GM23248 (cell line): ENCODE data around the gene CDHR3. TPM values are rescaled to one million over a fixed set of nuclear protein-coding genes. Genes with fewer than 3 reads are reported as not detected.

Experiments
- DNase-seq: peaks from one replicate; pipeline ENCODE4 v3.0.0-alpha.2; 2015
- H2AFZ ChIP-seq: fragments of 200-600 bp; sonication (generic); 2 replicates; pipeline ENCODE4 v1.6.1; 2016; ENCODE audit warnings: antibody characterized with exemption
- H3F3A ChIP-seq: fragments of 200-600 bp; sonication (generic); 2 replicates; pipeline ENCODE4 v1.6.1; 2016; ENCODE audit warnings: mild to moderate bottlenecking, antibody characterized with exemption, mixed run types; ENCODE audit not compliant: insufficient read depth
- H3K27ac ChIP-seq: fragments of 200-600 bp; sonication (generic); 2 replicates; pipeline ENCODE4 v1.5.1; 2016; ENCODE audit warnings: mild to moderate bottlenecking
- H3K27me3 ChIP-seq: fragments of 200-600 bp; sonication (generic); replicated peaks from 2 replicates; pipeline ENCODE4 v1.6.1; 2016; ENCODE audit warnings: mild to moderate bottlenecking; ENCODE audit not compliant: insufficient read depth
- H3K36me3 ChIP-seq: fragments of 200-600 bp; sonication (generic); 2 replicates; pipeline ENCODE4 v1.6.1; 2016; ENCODE audit warnings: low read depth, mild to moderate bottlenecking
- H3K4me1 ChIP-seq: fragments of 200-600 bp; sonication (generic); 2 replicates; pipeline ENCODE4 v1.6.1; 2016; ENCODE audit warnings: mild to moderate bottlenecking; ENCODE audit not compliant: insufficient read depth
- H3K4me2 ChIP-seq: fragments of 200-600 bp; sonication (generic); one replicate; pipeline ENCODE4 v1.6.1; 2016; ENCODE audit warnings: mild to moderate bottlenecking; ENCODE audit not compliant: unreplicated experiment
- H3K4me3 ChIP-seq: fragments of 200-600 bp; sonication (generic); 2 replicates; pipeline ENCODE4 v1.5.1; 2016; ENCODE audit warnings: mild to moderate bottlenecking
- H3K79me2 ChIP-seq: fragments of 200-600 bp; sonication (generic); 2 replicates; pipeline ENCODE4 v1.6.1; 2016; ENCODE audit warnings: mild to moderate bottlenecking; ENCODE audit not compliant: insufficient read depth
- H3K9ac ChIP-seq: fragments of 200-600 bp; sonication (generic); 2 replicates; pipeline ENCODE4 v1.6.1; 2016; ENCODE audit warnings: mild to moderate bottlenecking
- H3K9me2 ChIP-seq: fragments of 200-600 bp; sonication (generic); 2 replicates; pipeline ENCODE4 v1.6.1; 2016; ENCODE audit warnings: mixed run types, mild to moderate bottlenecking, moderate library complexity; ENCODE audit not compliant: insufficient read depth
- H3K9me3 ChIP-seq: fragments of 200-600 bp; sonication (generic); one replicate; pipeline ENCODE4 v1.6.1; 2017; ENCODE audit warnings: low read depth
- H4K20me1 ChIP-seq: fragments of 200-600 bp; sonication (generic); 2 replicates; pipeline ENCODE4 v1.6.0; 2016; ENCODE audit not compliant: insufficient read depth
- EZH2 ChIP-seq: fragments of 200-600 bp; sonication (generic); IDR thresholded peaks from 2 replicates; pipeline ENCODE4 v1.6.1; 2018; ENCODE audit warnings: antibody characterized with exemption, mild to moderate bottlenecking; ENCODE audit not compliant: insufficient read depth, poor library complexity, severe bottlenecking
- EZH2phosphoT487 ChIP-seq: fragments of 200-600 bp; sonication (generic); IDR thresholded peaks from 2 replicates; pipeline ENCODE4 v1.6.1; 2018; ENCODE audit warnings: antibody characterized with exemption, moderate library complexity, mild to moderate bottlenecking, low read depth; ENCODE audit not compliant: insufficient read depth
- WGBS, 2 experiments: methylation state at CpG; one replicate each; pipeline ENCODE4 v1.1.6; 2015 to 2017; ENCODE audit warnings: low lambda C conversion rate in 2 of 2, low coverage in 1 of 2; ENCODE audit errors: missing lambda C conversion rate in 2 of 2; 5-methylcytosine and 5-hydroxymethylcytosine counted together
- in situ Hi-C: fragments of 300-500 bp; cut with MboI; formaldehyde crosslinking; loops from 2 replicates; pipeline ENCODE4 v1.15.0; 2020
- polyA plus RNA-seq: library from polyadenylated mRNA; unstranded; fragments of >200 nt; fragmentation: Nextera tagmentation; extraction: Ambion mirVana; gene quantifications from 2 replicates; pipeline ENCODE4 v1.2.1, GENCODE V29; 2016
- total RNA-seq: library from RNA; depleted of rRNA; stranded (reverse); fragments of >200 nt; shearing (Covaris generic); gene quantifications from 2 replicates; pipeline ENCODE4 v1.2.3, GENCODE V29; 2014

CDHR3 gene
- total and polyA plus RNA-seq, 2 experiments from 2014 or later: 2.6 to 3.6 TPM

DNA sequence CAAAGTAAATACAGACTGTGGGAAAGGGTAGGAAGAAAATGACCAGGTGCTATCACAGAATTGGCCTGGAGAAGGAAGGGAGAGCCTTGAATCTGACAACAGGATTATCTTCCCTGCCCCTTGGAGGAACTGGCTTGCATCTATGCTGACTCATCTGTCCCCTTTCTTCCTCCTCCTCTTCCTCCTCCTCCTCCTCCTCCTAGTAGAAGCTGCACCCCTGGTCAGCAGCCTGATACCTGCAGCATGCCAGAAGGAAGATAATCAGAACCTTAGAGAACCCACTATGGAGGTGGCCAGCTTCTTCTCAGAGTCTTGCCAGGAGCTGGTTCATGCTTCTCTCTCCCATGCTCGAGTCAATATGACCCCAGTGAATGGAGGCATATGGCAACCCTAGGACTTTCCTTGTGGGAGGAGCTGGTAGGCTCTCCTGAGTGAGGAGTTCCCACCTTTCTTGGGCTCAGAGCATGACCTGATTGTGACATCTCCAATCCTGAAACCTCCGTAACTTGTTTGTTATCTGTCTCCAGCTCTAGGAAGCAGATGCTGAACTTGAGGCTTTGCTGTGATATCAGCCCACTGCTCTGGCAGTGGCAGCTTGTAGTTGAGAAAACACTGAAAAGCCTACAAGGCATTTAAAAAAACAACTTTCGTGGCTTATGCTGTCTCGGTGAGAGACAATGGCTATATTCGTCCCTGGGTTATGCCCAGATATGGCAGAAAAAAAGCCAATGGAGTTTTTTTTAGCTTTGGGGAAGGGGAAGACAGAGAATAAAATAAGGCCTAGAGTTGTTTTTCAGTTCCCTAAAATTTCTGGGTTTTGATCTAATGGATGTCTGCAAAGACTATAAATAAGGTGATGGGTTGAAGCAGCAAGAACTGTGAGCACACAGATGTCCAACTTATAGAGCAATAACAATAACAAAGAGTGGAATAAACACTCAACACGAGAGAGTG is 60.6 kb downstream of the CDHR3 start:
- Histone ChIP-seq H3K79me2 (no peaks in the 10 kb centered on the region), H3K9ac (no peak overlapping the region), H3K9me3 (no peaks in the 10 kb centered on the region), H3K27ac (no peak overlapping the region), H3K36me3 (no peaks in the 10 kb centered on the region), H3K4me2 (no peak overlapping the region), H4K20me1 (no peaks in the 10 kb centered on the region), H3K27me3 (no peaks in the 10 kb centered on the region), H2AFZ (no peak overlapping the region), H3F3A (no peaks in the 10 kb centered on the region), H3K4me3 (no peak overlapping the region), H3K9me2 (no peaks in the 10 kb centered on the region), H3K4me1 (no peaks in the 10 kb centered on the region)
- DNase-seq: no peak
- WGBS, 2 experiments: 79 to 82% methylated on average over 6 of the region's 6 CpGs
- TF ChIP-seq EZH2phosphoT487 (no peak), EZH2 (no peak)
- in situ Hi-C loops: no loop called here

GRCh38 chr7:106026101-106026500 is 63.0 kb downstream of the CDHR3 start:
- WGBS, 2 experiments: 80 to 83% methylated on average over 2 of the region's 2 CpGs
- no peak overlapping the region for H3K9ac ChIP-seq
- H3K9me2 ChIP-seq: no peaks in the 10 kb centered on the region
- H3F3A ChIP-seq: no peaks in the 10 kb centered on the region
- no peaks in the 10 kb centered on the region for H3K4me1 ChIP-seq
- H3K27me3 ChIP-seq: no peaks in the 10 kb centered on the region
- TF ChIP-seq EZH2phosphoT487: no peak
- no peak for TF ChIP-seq EZH2
- no peak overlapping the region for H3K4me2 ChIP-seq
- H3K4me3 ChIP-seq: no peak overlapping the region
- H3K9me3 ChIP-seq: no peaks in the 10 kb centered on the region
- H3K79me2 ChIP-seq: no peaks in the 10 kb centered on the region
- H3K36me3 ChIP-seq: no peaks in the 10 kb centered on the region
- in situ Hi-C loops: no loop called here
- H3K27ac ChIP-seq: no peak overlapping the region
- H4K20me1 ChIP-seq: no peaks in the 10 kb centered on the region
- H2AFZ ChIP-seq: no peak overlapping the region
- no peak for DNase-seq

DNA sequence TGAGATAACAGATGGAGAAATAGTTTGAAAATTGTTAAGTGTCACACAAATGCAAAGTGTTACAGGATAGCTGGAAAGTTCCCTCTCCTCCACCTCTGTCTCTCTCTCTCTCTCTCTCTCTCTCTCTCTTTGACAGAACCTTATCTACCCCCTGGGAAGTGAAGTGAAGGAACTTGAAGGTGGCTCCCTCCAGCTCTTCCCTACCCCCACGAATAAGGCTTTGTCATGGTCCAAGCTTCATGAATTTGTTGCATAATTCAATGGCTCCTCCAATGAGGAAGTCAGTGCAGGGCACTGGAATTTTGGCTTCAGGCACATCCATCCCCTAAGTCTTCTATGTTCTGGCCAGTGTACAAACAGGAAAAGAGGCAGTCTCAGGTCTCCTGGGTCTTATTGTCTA is 66.4 kb downstream of the CDHR3 start:
- Histone ChIP-seq H3K9me2 (no peaks in the 10 kb centered on the region), H3K27ac (no peak overlapping the region), H4K20me1 (no peaks in the 10 kb centered on the region), H3F3A (no peaks in the 10 kb centered on the region), H3K4me2 (no peak overlapping the region), H3K4me3 (no peak overlapping the region), H3K9ac (no peak overlapping the region), H3K9me3 (no peaks in the 10 kb centered on the region), H3K79me2 (no peaks in the 10 kb centered on the region), H2AFZ (no peak overlapping the region), H3K36me3 (no peaks in the 10 kb centered on the region), H3K4me1 (no peaks in the 10 kb centered on the region), H3K27me3 (no peaks in the 10 kb centered on the region)
- in situ Hi-C loops: no loop called here
- TF ChIP-seq EZH2: no peak
- no peak for TF ChIP-seq EZH2phosphoT487
- 37 to 55% methylated on average over 1 of the region's 1 CpG for WGBS, 2 experiments
- no peak for DNase-seq

DNA sequence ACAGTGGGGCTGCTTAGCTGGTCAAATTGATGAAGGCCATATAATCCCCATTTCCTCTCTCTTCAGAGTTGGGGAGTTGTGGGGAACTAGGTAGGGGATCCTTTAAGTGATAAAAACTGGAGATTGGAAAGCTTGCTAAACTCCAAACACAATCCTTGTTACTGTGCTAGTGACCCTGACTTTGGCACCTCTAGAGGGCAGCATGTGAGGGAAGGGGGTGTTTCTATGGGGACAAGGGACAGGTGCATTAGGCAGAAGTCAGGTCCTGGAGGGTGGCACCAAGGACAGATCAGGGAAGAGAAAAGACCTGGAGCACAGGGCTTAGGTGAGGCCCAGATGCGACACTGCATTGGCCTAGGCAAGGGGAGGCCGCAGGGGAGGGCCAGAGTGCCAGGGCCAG is 66.9 kb downstream of the CDHR3 start:
- H4K20me1 ChIP-seq: no peaks in the 10 kb centered on the region
- no peak overlapping the region for H2AFZ ChIP-seq
- H3K9me3 ChIP-seq: no peaks in the 10 kb centered on the region
- in situ Hi-C loops: no loop called here
- H3K27ac ChIP-seq: no peak overlapping the region
- TF ChIP-seq EZH2phosphoT487 (no peak), EZH2 (no peak)
- WGBS, 2 experiments: 85 to 100% methylated on average over 2 of the region's 2 CpGs
- H3K36me3 ChIP-seq: no peaks in the 10 kb centered on the region
- H3K9me2 ChIP-seq: no peaks in the 10 kb centered on the region
- no peak overlapping the region for H3K4me3 ChIP-seq
- no peaks in the 10 kb centered on the region for H3K4me1 ChIP-seq
- no peaks in the 10 kb centered on the region for H3K79me2 ChIP-seq
- no peaks in the 10 kb centered on the region for H3F3A ChIP-seq
- H3K27me3 ChIP-seq: no peaks in the 10 kb centered on the region
- no peak for DNase-seq
- no peak overlapping the region for H3K9ac ChIP-seq
- H3K4me2 ChIP-seq: no peak overlapping the region
